NCI-H2227 (cell line): ENCODE measurements around the gene FTO.

Experiments used
- DNase-seq: peaks from one replicate; lab custom pipeline; 2025; ENCODE audit not compliant: unreplicated experiment; lab: John Stamatoyannopoulos, UW

FTO gene

DNA sequence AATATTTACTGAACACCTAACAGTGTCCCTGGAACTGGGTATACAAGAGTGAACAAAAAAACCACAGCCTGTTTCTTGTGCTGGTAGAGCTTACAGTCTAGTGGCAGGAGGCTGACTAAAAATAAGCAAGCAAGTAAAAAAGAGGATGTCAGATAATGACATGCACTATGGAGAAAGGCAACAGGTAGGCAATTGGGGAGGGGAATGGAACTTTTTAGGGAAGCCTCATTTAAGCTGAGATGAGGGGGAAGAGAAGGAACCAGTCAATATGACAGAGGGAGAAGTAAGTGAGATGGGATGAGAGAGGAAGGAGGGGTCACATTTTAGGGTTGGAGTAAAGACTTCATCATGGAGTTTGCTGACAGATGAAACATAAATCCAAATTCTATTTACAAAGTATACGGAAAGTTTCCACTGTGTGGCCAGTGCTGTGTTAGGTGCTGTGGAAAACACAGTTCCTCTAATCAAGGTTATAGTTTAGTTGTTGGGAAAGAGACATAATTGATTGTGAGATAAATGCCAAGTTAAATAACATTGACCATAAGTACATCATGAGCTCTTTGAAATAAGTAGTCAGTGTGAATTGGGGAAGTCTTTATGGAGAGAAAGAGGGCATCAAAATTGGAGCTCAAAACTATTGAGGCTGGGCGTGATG lies 251.4 kb downstream of the FTO start:
- DNase-seq = no peak

- DNase-seq = no peak
Measured at GRCh38 chr16:53958341-53958880, 254.5 kb downstream of the FTO start.

DNA sequence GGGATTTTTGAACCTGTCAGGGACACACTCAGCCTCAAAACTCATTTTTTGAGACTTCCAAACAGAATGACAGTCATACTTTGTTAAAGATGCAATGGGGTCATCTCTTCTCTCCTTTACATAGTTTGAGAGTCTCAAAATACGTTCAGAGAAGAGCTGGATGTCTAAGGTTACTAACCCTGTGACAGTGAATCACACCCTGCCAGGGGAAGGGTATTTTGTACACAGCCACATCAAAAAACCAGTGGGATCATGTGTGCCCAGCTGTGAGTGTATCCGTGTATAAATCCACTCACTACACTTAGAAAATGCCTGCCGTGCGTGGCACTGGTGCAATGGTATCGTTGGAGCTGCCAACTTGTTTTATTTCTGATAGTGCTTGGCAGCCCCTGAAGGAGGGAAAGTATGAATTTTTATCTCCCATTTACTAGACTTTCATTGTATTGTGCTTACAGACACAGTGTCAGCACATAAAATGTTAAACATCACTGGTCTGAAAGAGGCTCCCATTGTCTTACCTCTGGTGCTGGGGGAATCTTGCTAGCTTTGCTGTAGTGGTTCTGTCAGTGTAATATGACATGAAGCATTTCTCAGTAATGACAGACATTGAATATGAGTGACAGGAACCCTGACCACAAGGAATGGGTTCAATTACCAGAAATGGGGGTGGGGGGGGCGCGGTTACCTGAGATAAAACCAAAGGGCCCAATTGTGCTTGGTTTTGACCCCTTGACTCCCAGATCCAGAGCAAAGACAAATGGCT lies 256.3 kb downstream of the FTO start:
- no peak for DNase-seq

- DNase-seq = peak; percentile 59
Measured at GRCh38 chr16:53960954-53961616, 257.1 kb downstream of the FTO start.

DNA sequence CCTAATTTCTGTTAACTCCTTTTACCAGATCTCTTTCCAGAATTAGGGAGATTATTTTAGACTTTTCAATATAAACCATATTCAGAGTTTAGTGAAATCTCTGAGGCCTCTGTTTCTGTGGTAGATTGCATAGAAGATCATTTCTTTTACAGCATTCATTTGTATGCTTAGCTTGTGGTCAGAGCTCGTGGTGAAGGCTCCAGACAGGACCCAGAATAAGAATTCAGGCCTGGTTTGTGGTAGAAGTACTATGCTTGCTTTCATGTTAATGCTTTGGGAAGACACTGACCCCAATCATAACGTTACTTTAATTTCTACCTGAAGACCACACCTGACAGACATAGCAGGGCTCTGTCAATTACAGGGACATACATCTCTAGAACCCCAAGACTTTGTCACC lies 258.1 kb downstream of the FTO start:
- no peak for DNase-seq

DNA sequence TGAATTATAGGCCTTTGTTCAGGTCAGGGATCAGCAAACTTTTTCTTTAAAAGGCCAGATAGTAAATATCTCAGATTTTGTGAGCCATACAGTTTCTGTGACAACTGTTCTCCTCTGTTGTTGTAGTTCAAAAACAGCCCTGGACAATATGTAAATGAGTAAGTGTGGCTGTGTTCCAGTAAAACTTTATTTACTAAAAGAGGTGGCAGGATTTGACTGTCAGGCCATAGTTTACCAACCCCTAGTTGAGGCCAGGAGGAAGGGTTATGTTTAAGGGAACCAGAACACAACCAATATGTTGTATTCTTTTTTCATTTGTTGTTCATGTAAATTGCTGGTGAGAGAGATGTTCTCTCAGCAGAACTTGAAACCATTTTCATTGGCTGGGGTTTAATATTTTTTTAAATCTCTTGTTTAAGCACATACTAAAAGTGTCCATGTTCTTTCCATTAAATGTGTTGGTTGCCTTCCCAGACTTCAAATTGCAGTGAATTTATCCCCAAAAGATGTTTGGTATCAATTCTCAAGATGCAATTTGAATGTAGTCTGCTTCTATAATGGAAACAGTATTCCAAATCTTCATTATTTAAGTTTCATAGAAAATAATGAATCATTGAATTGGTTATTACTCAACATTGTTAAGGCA lies 260.3 kb downstream of the FTO start:
- DNase-seq = no peak

DNA sequence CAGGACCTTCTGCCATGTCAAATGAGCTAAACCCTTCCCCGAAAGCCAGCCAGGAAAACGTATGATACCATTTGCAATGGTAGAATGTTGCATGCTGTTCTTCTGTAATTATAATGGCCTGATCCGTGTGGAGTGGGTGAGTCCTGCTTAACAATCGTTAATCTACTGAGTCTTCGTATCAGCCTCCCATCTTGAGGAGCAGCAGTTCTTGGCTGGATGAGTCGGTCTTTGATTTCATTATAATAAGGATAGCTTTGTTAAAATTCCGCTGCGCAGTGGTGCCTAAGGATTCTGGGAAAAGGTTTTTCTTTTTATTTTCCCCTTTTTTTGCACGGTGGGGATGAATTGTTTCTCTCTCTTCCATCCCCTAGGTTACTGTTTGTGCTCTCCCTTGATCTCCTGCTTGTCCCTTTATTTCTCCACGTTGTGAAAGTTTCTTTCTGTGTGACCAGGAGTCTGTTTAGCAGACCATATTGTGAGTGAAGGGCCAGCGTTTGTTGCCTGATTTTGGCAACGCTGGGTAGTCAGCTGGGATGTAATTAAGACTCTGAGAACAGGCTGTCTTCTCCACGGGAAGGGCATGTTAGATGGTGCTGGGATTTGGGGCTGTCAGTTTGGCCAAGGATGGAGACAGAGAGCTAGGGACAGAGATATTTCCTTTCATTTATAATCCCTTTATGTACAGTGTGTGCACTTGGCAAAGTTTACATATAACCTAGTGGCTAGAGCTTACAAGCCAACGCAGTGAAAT lies 263.0 kb downstream of the FTO start:
- no peak for DNase-seq

- no peak for DNase-seq
Measured at GRCh38 chr16:53967572-53967971, 263.6 kb downstream of the FTO start.

- no peak for DNase-seq
Measured at GRCh38 chr16:53968454-53968853, 264.5 kb downstream of the FTO start.

- no peak for DNase-seq
Measured at GRCh38 chr16:53968896-53969295, 264.9 kb downstream of the FTO start.

DNA sequence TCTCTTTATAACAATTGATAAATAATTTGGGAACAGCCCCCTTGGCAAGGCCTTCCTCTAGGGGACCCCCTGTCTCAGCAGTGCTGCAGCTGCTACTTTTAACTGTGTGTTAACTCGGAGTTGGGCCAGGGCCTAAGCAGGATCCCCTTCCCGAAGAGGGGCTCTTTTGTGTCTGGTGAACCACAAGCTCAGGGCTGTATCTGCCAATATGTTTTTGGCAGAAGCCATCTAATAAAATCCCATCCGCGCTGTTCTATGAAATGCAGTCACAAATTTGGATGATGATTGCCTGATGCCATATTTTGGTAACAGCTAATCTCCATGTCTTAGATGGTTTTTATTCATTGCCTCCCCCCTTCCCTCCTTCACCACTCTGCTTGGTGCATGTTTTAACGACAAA lies 267.7 kb downstream of the FTO start:
- no peak for DNase-seq

DNA sequence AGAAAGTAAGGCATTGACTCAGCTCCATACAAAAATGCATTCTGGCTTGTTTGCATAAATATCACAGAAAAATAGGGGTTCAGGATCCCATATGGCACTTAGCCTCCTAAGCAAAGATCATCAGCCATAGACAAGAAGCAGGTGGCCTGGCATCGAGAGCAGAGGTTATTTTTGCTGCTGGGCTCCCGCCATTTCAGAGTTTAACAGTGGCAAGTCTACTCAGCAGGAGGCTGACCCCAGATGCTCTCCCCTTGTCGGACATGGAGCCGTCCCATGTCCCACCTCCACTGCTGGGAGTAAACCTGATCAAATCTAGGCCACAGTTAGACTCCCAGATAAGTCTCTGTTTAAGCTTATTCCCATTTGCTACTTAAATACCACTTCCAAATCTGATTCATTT lies 269.1 kb downstream of the FTO start:
- DNase-seq = no peak

- no peak for DNase-seq
Measured at GRCh38 chr16:53974484-53975080, 270.6 kb downstream of the FTO start.

GRCh38 chr16:53980675-53981074 lies 276.7 kb downstream of the FTO start:
- DNase-seq = no peak

- no peak for DNase-seq
Measured at GRCh38 chr16:53982631-53983042, 278.7 kb downstream of the FTO start.

- DNase-seq = no peak
Measured at GRCh38 chr16:53984936-53985335, 281.0 kb downstream of the FTO start.

DNA sequence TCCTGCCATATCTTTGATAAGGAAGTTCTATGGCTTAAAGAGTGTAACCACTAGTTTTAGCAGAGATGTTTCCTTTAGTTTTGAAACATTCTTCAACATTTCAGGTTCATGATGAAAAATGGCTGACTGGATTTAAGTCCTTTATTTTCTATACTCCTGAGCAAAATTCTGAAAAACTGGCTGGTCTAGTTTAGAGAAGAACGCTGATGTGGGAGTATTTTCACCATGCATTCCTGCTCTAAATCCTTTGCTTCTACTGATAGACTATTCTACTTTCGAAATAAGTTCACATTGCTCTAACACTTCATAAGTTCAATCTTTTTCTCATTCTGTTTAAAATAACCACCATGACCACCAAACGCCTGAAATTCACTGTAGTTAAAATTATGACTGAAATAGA lies 281.9 kb downstream of the FTO start:
- no peak for DNase-seq

GRCh38 chr16:53986793-53987192 lies 282.8 kb downstream of the FTO start:
- no peak for DNase-seq

DNA sequence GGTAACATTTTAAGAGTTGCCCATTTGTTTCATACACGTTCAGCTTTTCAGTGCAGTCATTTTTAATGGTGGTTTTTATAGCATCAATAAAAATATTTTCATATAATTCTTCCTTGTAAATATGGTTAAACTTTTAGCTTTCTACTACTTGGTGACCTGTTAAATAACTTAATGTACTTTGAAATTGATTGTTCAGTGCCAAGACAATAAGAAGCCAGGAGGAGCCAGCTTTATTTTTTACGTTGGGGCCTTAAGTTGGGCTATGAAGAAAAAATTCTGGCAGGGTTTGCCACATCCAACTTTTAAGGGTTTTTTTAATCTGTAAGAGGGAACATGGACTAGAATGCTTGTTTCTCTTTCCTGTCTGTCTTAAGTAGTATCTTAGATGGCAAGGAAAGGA lies 284.2 kb downstream of the FTO start:
- no peak for DNase-seq

GRCh38 chr16:53989597-53989996 lies 285.6 kb downstream of the FTO start:
- DNase-seq = no peak
